ENCODE data around the gene RBPJ. TPM values are rescaled to one million over a fixed set of nuclear protein-coding genes. Genes with fewer than 3 reads are reported as not detected.

RBPJ gene
- total RNA-seq, 1 experiment from 2014 or later, result 33.7 TPM

- CTCF ChIA-PET, result no interaction called here
- POLR2A ChIA-PET, result no interaction called here
These were observed 18.5 kb upstream of the RBPJ start for GRCh38 chr4:26302031-26302899.

DNA sequence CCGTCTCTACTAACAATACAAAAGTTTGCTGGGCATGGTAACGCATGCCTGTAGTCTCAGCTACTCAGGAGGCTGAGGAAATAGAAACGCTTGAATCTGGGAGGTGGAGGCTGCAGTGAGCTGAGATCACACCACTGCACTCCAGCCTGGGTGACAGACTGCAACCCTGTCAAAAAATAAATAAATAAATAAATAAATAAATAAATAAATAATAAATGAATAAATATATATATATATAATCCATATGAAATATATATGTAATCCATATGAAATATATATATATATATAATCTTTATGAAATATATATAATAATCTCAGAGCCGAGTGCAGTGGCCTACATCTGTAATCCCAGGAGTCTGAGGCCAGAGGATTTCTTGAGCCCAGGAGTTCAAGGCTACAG, 17.8 kb upstream of the RBPJ start:
- no peak for TF ChIP-seq REST (IDR thresholded peaks at IDR 0.05; ENCODE audit: insufficient read depth in 1 of 2, low read depth in 2 of 2, low read length in 1 of 2)
- TF ChIP-seq, protein P1, sequence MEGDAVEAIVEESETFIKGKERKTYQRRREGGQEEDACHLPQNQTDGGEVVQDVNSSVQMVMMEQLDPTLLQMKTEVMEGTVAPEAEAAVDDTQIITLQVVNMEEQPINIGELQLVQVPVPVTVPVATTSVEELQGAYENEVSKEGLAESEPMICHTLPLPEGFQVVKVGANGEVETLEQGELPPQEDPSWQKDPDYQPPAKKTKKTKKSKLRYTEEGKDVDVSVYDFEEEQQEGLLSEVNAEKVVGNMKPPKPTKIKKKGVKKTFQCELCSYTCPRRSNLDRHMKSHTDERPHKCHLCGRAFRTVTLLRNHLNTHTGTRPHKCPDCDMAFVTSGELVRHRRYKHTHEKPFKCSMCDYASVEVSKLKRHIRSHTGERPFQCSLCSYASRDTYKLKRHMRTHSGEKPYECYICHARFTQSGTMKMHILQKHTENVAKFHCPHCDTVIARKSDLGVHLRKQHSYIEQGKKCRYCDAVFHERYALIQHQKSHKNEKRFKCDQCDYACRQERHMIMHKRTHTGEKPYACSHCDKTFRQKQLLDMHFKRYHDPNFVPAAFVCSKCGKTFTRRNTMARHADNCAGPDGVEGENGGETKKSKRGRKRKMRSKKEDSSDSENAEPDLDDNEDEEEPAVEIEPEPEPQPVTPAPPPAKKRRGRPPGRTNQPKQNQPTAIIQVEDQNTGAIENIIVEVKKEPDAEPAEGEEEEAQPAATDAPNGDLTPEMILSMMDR (IDR thresholded peaks at IDR 0.05), result no peak
- no peak for TF ChIP-seq SIN3A (IDR thresholded peaks at IDR 0.05; ENCODE audit: borderline replicate concordance, insufficient read depth, low read depth, low read length)
- TF ChIP-seq POLR2AphosphoS5 (IDR thresholded peaks at IDR 0.05; ENCODE audit: low read depth, low read length), result no peak
- TF ChIP-seq TCF7L2 (IDR thresholded peaks at IDR 0.05; ENCODE audit: low read depth, low read length), result no peak
- DNase-seq (ENCODE audit: low read depth, low spot score), result no peak
- CTCF ChIA-PET, result no interaction called here
- POLR2A ChIA-PET, result no interaction called here
- no peak overlapping the region for H3K4me3 ChIP-seq (ENCODE audit: low read depth in 2 of 2, low read length in 2 of 2)
- no TSS peak for BruUV-seq (replicated peaks)
- no peak for ATAC-seq
- H3K27me3 ChIP-seq (ENCODE audit: control insufficient read depth, insufficient read depth, low read length), result no peaks in the 10 kb centered on the region
- in situ Hi-C loops (cut with HindIII; ENCODE audit: low pct_unique_long_range_greater_than_20kb, low sequenced_read_pairs), result no loop called here
- no peak overlapping the region for H3K27ac ChIP-seq (ENCODE audit: low read length)
- H3K36me3 ChIP-seq (ENCODE audit: control insufficient read depth, insufficient read depth, low read length), result no peaks in the 10 kb centered on the region
- no peaks in the 10 kb centered on the region for H3K4me1 ChIP-seq (ENCODE audit: control insufficient read depth, insufficient read depth, low read length)
- intact Hi-C loops (cut with micrococcal nuclease; ENCODE audit: unreplicated experiment), result no loop called here
- H3K9me3 ChIP-seq (ENCODE audit: control insufficient read depth, insufficient read depth, low read depth, low read length), result no peaks in the 10 kb centered on the region

More at GRCh38 chr4:26302031-26302899, 18.5 kb upstream of the RBPJ start:
- no TSS peak for BruUV-seq (replicated peaks)
- ATAC-seq, result no peak
- H3K9me3 ChIP-seq (ENCODE audit: control insufficient read depth, insufficient read depth, low read depth, low read length), result no peaks in the 10 kb centered on the region
- intact Hi-C loops (cut with micrococcal nuclease; ENCODE audit: unreplicated experiment) (no loop called here), in situ Hi-C loops (cut with HindIII; ENCODE audit: low pct_unique_long_range_greater_than_20kb, low sequenced_read_pairs) (no loop called here)
- H3K4me1 ChIP-seq (ENCODE audit: control insufficient read depth, insufficient read depth, low read length), result no peaks in the 10 kb centered on the region
- no peak for DNase-seq (ENCODE audit: low read depth, low spot score)
- H3K36me3 ChIP-seq (ENCODE audit: control insufficient read depth, insufficient read depth, low read length), result no peaks in the 10 kb centered on the region
- TF ChIP-seq SIN3A (IDR thresholded peaks at IDR 0.05; ENCODE audit: borderline replicate concordance, insufficient read depth, low read depth, low read length) (no peak), TCF7L2 (IDR thresholded peaks at IDR 0.05; ENCODE audit: low read depth, low read length) (no peak), REST (IDR thresholded peaks at IDR 0.05; ENCODE audit: insufficient read depth in 1 of 2, low read depth in 2 of 2, low read length in 1 of 2) (no peak), POLR2AphosphoS5 (IDR thresholded peaks at IDR 0.05; ENCODE audit: low read depth, low read length) (no peak)
- TF ChIP-seq, protein P1 (IDR thresholded peaks at IDR 0.05), result no peak
- H3K4me3 ChIP-seq (ENCODE audit: low read depth in 2 of 2, low read length in 2 of 2), result no peak overlapping the region
- H3K27me3 ChIP-seq (ENCODE audit: control insufficient read depth, insufficient read depth, low read length), result no peaks in the 10 kb centered on the region
- H3K27ac ChIP-seq (ENCODE audit: low read length), result no peak overlapping the region

Data from Panc1 (cell line).